Measurements from ENCODE around the gene APOC4. TPM values are rescaled to one million over a fixed set of nuclear protein-coding genes. Genes with fewer than 3 reads are reported as not detected.
A peak's percentile ranks its signal among the peaks of the same experiment; 100 is the strongest.

Gene APOC4
- polyA plus RNA-seq, 4 donors, result not detected

DNA sequence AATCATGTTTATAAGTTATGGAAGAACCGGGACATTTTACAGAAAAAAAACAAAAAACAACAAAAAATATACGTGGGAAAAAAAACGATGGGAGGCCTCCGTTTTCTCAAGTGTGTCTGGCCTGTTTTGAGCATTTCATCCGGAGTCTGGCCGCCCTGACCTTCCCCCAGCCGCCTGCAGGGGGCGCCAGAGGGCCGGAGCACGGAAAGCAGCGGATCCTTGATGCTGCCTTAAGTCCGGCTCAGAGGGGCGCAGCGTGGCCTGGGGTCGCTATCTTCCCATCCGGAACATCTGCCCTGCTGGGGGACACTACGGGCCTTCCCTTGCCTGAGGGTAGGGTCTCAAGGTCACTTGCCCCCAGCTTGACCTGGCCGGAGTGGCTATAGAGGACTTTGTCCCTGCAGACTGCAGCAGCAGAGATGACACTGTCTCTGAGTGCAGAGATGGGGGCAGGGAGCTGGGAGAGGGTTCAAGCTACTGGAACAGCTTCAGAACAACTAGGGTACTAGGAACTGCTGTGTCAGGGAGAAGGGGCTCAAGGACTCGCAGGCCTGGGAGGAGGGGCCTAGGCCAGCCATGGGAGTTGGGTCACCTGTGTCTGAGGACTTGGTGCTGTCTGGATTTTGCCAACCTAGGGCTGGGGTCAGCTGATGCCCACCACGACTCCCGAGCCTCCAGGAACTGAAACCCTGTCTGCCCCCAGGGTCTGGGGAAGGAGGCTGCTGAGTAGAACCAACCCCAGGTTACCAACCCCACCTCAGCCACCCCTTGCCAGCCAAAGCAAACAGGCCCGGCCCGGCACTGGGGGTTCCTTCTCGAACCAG is 38.2 kb upstream of the APOC4 start:
- DNase-seq (peak; percentile 55 to 82), FAIRE-seq (no peak)
- Histone ChIP-seq H3K36me3 (ENCODE audit: control insufficient read depth in 3 of 3, insufficient read depth in 2 of 3, low read depth in 1 of 3, low read length in 3 of 3) (peaks cover 0 to 48% (median 8%) of the 10 kb centered on the region in 3 donors), H3K4me3 (ENCODE audit: low read depth in 1 of 3, low read length in 3 of 3) (peak overlapping the region in 1 of 3 donors; percentile 7), H3K4me1 (ENCODE audit: control insufficient read depth in 3 of 3, insufficient read depth in 2 of 3, low read depth in 1 of 3, low read length in 2 of 3) (peaks cover 0 to 22% (median 0%) of the 10 kb centered on the region in 3 donors), H3K27ac (ENCODE audit: low read depth in 1 of 3, low read length in 2 of 3) (no peak overlapping the region), H3K9me3 (ENCODE audit: control insufficient read depth in 2 of 2, insufficient read depth in 1 of 2, low read depth in 1 of 2, low read length in 1 of 2) (no peaks in the 10 kb centered on the region), H3K27me3 (ENCODE audit: control insufficient read depth in 3 of 3, insufficient read depth in 3 of 3, low read length in 3 of 3) (peaks cover 0 to 5% (median 5%) of the 10 kb centered on the region in 3 donors)
- 8 to 20% (median 15%) methylated on average over 24 of the region's 24 CpGs for WGBS, 3 donors

DNA sequence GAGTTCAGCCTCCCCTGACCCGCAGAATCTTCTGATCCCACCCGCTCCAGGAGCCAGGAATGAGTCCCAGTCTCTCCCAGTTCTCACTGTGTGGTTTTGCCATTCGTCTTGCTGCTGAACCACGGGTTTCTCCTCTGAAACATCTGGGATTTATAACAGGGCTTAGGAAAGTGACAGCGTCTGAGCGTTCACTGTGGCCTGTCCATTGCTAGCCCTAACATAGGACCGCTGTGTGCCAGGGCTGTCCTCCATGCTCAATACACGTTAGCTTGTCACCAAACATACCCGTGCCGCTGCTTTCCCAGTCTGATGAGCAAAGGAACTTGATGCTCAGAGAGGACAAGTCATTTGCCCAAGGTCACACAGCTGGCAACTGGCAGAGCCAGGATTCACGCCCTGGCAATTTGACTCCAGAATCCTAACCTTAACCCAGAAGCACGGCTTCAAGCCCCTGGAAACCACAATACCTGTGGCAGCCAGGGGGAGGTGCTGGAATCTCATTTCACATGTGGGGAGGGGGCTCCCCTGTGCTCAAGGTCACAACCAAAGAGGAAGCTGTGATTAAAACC is 37.5 kb upstream of the APOC4 start:
- DNase-seq (peak in 1 of 2 donors; percentile 16), FAIRE-seq (no peak)
- H3K36me3 ChIP-seq (ENCODE audit: control insufficient read depth in 3 of 3, insufficient read depth in 2 of 3, low read depth in 1 of 3, low read length in 3 of 3), result peaks cover 0 to 43% (median 8%) of the 10 kb centered on the region in 3 donors
- no peak overlapping the region for H3K4me3 ChIP-seq (ENCODE audit: low read depth in 1 of 3, low read length in 3 of 3)
- H3K27me3 ChIP-seq (ENCODE audit: control insufficient read depth in 3 of 3, insufficient read depth in 3 of 3, low read length in 3 of 3), result peaks cover 0 to 5% (median 5%) of the 10 kb centered on the region in 3 donors
- peaks cover 0 to 22% (median 0%) of the 10 kb centered on the region in 3 donors for H3K4me1 ChIP-seq (ENCODE audit: control insufficient read depth in 3 of 3, insufficient read depth in 2 of 3, low read depth in 1 of 3, low read length in 2 of 3)
- H3K27ac ChIP-seq (ENCODE audit: low read depth in 1 of 3, low read length in 2 of 3), result no peak overlapping the region
- no peaks in the 10 kb centered on the region for H3K9me3 ChIP-seq (ENCODE audit: control insufficient read depth in 2 of 2, insufficient read depth in 1 of 2, low read depth in 1 of 2, low read length in 1 of 2)
- WGBS, 3 donors, result 36 to 64% (median 48%) methylated on average over 12 of the region's 12 CpGs

DNA sequence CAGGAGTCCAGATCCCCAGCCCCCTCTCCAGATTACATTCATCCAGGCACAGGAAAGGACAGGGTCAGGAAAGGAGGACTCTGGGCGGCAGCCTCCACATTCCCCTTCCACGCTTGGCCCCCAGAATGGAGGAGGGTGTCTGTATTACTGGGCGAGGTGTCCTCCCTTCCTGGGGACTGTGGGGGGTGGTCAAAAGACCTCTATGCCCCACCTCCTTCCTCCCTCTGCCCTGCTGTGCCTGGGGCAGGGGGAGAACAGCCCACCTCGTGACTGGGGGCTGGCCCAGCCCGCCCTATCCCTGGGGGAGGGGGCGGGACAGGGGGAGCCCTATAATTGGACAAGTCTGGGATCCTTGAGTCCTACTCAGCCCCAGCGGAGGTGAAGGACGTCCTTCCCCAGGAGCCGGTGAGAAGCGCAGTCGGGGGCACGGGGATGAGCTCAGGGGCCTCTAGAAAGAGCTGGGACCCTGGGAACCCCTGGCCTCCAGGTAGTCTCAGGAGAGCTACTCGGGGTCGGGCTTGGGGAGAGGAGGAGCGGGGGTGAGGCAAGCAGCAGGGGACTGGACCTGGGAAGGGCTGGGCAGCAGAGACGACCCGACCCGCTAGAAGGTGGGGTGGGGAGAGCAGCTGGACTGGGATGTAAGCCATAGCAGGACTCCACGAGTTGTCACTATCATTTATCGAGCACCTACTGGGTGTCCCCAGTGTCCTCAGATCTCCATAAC is 36.4 kb upstream of the APOC4 start, which contains the start of gene APOE:
TSS of gene APOE (plus strand) at position 360 of the 724 bp plus-strand sequence. CDS start 829 bp downstream, outside the sequence.
- Histone ChIP-seq H3K36me3 (ENCODE audit: control insufficient read depth in 3 of 3, insufficient read depth in 2 of 3, low read depth in 1 of 3, low read length in 3 of 3) (peaks cover 0 to 32% (median 3%) of the 10 kb centered on the region in 3 donors), H3K4me1 (ENCODE audit: control insufficient read depth in 3 of 3, insufficient read depth in 2 of 3, low read depth in 1 of 3, low read length in 2 of 3) (peaks cover 0 to 22% (median 0%) of the 10 kb centered on the region in 3 donors), H3K9me3 (ENCODE audit: control insufficient read depth in 2 of 2, insufficient read depth in 1 of 2, low read depth in 1 of 2, low read length in 1 of 2) (no peaks in the 10 kb centered on the region), H3K27ac (ENCODE audit: low read depth in 1 of 3, low read length in 2 of 3) (peak within 1 kb of the TSS in 1 of 3 donors; percentile 65), H3K27me3 (ENCODE audit: control insufficient read depth in 3 of 3, insufficient read depth in 3 of 3, low read length in 3 of 3) (peaks cover 0 to 5% (median 5%) of the 10 kb centered on the region in 3 donors), H3K4me3 (ENCODE audit: low read depth in 1 of 3, low read length in 3 of 3) (peak within 1 kb of the TSS in 2 of 3 donors; percentile 10 to 35)
- DNase-seq, result peak in 1 of 2 donors; percentile 53
- WGBS, 3 donors, result 2 to 7% (median 2%) methylated on average over 17 to 20 of the region's 20 CpGs
- FAIRE-seq, result no peak

DNA sequence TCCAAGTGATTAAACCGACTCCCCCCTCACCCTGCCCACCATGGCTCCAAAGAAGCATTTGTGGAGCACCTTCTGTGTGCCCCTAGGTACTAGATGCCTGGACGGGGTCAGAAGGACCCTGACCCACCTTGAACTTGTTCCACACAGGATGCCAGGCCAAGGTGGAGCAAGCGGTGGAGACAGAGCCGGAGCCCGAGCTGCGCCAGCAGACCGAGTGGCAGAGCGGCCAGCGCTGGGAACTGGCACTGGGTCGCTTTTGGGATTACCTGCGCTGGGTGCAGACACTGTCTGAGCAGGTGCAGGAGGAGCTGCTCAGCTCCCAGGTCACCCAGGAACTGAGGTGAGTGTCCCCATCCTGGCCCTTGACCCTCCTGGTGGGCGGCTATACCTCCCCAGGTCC is 34.4 kb upstream of the APOC4 start:
- no peak overlapping the region for H3K4me3 ChIP-seq (ENCODE audit: low read depth in 1 of 3, low read length in 3 of 3)
- H3K36me3 ChIP-seq (ENCODE audit: control insufficient read depth in 3 of 3, insufficient read depth in 2 of 3, low read depth in 1 of 3, low read length in 3 of 3), result peaks cover 0 to 14% (median 0%) of the 10 kb centered on the region in 3 donors
- peaks cover 0 to 5% (median 5%) of the 10 kb centered on the region in 3 donors for H3K27me3 ChIP-seq (ENCODE audit: control insufficient read depth in 3 of 3, insufficient read depth in 3 of 3, low read length in 3 of 3)
- no peak overlapping the region for H3K27ac ChIP-seq (ENCODE audit: low read depth in 1 of 3, low read length in 2 of 3)
- WGBS, 3 donors, result 92 to 93% (median 92%) methylated on average over 12 of the region's 12 CpGs
- no peak for FAIRE-seq
- H3K9me3 ChIP-seq (ENCODE audit: control insufficient read depth in 2 of 2, insufficient read depth in 1 of 2, low read depth in 1 of 2, low read length in 1 of 2), result no peaks in the 10 kb centered on the region
- DNase-seq, result no peak
- peaks cover 0 to 22% (median 0%) of the 10 kb centered on the region in 3 donors for H3K4me1 ChIP-seq (ENCODE audit: control insufficient read depth in 3 of 3, insufficient read depth in 2 of 3, low read depth in 1 of 3, low read length in 2 of 3)

DNA sequence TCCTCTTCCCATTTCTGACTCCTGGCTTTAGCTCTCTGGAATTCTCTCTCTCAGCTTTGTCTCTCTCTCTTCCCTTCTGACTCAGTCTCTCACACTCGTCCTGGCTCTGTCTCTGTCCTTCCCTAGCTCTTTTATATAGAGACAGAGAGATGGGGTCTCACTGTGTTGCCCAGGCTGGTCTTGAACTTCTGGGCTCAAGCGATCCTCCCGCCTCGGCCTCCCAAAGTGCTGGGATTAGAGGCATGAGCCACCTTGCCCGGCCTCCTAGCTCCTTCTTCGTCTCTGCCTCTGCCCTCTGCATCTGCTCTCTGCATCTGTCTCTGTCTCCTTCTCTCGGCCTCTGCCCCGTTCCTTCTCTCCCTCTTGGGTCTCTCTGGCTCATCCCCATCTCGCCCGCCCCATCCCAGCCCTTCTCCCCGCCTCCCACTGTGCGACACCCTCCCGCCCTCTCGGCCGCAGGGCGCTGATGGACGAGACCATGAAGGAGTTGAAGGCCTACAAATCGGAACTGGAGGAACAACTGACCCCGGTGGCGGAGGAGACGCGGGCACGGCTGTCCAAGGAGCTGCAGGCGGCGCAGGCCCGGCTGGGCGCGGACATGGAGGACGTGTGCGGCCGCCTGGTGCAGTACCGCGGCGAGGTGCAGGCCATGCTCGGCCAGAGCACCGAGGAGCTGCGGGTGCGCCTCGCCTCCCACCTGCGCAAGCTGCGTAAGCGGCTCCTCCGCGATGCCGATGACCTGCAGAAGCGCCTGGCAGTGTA is 33.8 kb upstream of the APOC4 start:
- no peak overlapping the region for H3K4me3 ChIP-seq (ENCODE audit: low read depth in 1 of 3, low read length in 3 of 3)
- no peak for FAIRE-seq

DNA sequence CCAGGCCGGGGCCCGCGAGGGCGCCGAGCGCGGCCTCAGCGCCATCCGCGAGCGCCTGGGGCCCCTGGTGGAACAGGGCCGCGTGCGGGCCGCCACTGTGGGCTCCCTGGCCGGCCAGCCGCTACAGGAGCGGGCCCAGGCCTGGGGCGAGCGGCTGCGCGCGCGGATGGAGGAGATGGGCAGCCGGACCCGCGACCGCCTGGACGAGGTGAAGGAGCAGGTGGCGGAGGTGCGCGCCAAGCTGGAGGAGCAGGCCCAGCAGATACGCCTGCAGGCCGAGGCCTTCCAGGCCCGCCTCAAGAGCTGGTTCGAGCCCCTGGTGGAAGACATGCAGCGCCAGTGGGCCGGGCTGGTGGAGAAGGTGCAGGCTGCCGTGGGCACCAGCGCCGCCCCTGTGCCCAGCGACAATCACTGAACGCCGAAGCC is 33.2 kb upstream of the APOC4 start:
- Histone ChIP-seq H3K9me3 (ENCODE audit: control insufficient read depth in 2 of 2, insufficient read depth in 1 of 2, low read depth in 1 of 2, low read length in 1 of 2) (no peaks in the 10 kb centered on the region), H3K36me3 (ENCODE audit: control insufficient read depth in 3 of 3, insufficient read depth in 2 of 3, low read depth in 1 of 3, low read length in 3 of 3) (peaks cover 0 to 3% (median 0%) of the 10 kb centered on the region in 3 donors), H3K4me1 (ENCODE audit: control insufficient read depth in 3 of 3, insufficient read depth in 2 of 3, low read depth in 1 of 3, low read length in 2 of 3) (peaks cover 0 to 21% (median 0%) of the 10 kb centered on the region in 3 donors), H3K27ac (ENCODE audit: low read depth in 1 of 3, low read length in 2 of 3) (no peak overlapping the region), H3K4me3 (ENCODE audit: low read depth in 1 of 3, low read length in 3 of 3) (no peak overlapping the region), H3K27me3 (ENCODE audit: control insufficient read depth in 3 of 3, insufficient read depth in 3 of 3, low read length in 3 of 3) (peaks cover 0 to 5% (median 5%) of the 10 kb centered on the region in 3 donors)
- WGBS, 3 donors, result 94 to 96% (median 96%) methylated on average over 32 to 44 of the region's 44 CpGs
- FAIRE-seq (no peak), DNase-seq (no peak)

More for the DNA sequence above, 33.8 kb upstream of the APOC4 start:
- no peak overlapping the region for H3K27ac ChIP-seq (ENCODE audit: low read depth in 1 of 3, low read length in 2 of 3)
- no peaks in the 10 kb centered on the region for H3K9me3 ChIP-seq (ENCODE audit: control insufficient read depth in 2 of 2, insufficient read depth in 1 of 2, low read depth in 1 of 2, low read length in 1 of 2)
- 94 to 95% (median 94%) methylated on average over 45 to 46 of the region's 46 CpGs for WGBS, 3 donors
- no peak for DNase-seq
- peaks cover 0 to 5% (median 5%) of the 10 kb centered on the region in 3 donors for H3K27me3 ChIP-seq (ENCODE audit: control insufficient read depth in 3 of 3, insufficient read depth in 3 of 3, low read length in 3 of 3)
- H3K4me1 ChIP-seq (ENCODE audit: control insufficient read depth in 3 of 3, insufficient read depth in 2 of 3, low read depth in 1 of 3, low read length in 2 of 3), result peaks cover 0 to 22% (median 0%) of the 10 kb centered on the region in 3 donors
- peaks cover 0 to 7% (median 0%) of the 10 kb centered on the region in 3 donors for H3K36me3 ChIP-seq (ENCODE audit: control insufficient read depth in 3 of 3, insufficient read depth in 2 of 3, low read depth in 1 of 3, low read length in 3 of 3)

DNA sequence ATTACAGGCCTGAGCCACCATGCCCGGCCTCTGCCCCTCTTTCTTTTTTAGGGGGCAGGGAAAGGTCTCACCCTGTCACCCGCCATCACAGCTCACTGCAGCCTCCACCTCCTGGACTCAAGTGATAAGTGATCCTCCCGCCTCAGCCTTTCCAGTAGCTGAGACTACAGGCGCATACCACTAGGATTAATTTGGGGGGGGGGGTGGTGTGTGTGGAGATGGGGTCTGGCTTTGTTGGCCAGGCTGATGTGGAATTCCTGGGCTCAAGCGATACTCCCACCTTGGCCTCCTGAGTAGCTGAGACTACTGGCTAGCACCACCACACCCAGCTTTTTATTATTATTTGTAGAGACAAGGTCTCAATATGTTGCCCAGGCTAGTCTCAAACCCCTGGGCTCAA is 32.3 kb upstream of the APOC4 start:
- H3K27ac ChIP-seq (ENCODE audit: low read depth in 1 of 3, low read length in 2 of 3), result no peak overlapping the region
- no peak for DNase-seq
- no peak overlapping the region for H3K4me3 ChIP-seq (ENCODE audit: low read depth in 1 of 3, low read length in 3 of 3)
- H3K27me3 ChIP-seq (ENCODE audit: control insufficient read depth in 3 of 3, insufficient read depth in 3 of 3, low read length in 3 of 3), result peaks cover 0 to 5% (median 5%) of the 10 kb centered on the region in 3 donors
- WGBS, 3 donors, result 90% methylated on average over 5 of the region's 5 CpGs
- peaks cover 0 to 3% (median 0%) of the 10 kb centered on the region in 3 donors for H3K36me3 ChIP-seq (ENCODE audit: control insufficient read depth in 3 of 3, insufficient read depth in 2 of 3, low read depth in 1 of 3, low read length in 3 of 3)
- no peaks in the 10 kb centered on the region for H3K9me3 ChIP-seq (ENCODE audit: control insufficient read depth in 2 of 2, insufficient read depth in 1 of 2, low read depth in 1 of 2, low read length in 1 of 2)
- peaks cover 2 to 29% (median 3%) of the 10 kb centered on the region in 3 donors for H3K4me1 ChIP-seq (ENCODE audit: control insufficient read depth in 3 of 3, insufficient read depth in 2 of 3, low read depth in 1 of 3, low read length in 2 of 3)
- FAIRE-seq, result no peak
